K562 (cell line): Measurements from ENCODE around the gene CNTN5. TPM values are rescaled to one million over a fixed set of nuclear protein-coding genes. Genes with fewer than 3 reads are reported as not detected.

Experiments used
- ATAC-seq: fragments of 200-7000 bp; cut with Tn5 transposase; 3 replicates; pipeline ENCODE4 v1.9.1; 2020; ENCODE audit warnings: moderate library complexity
- BruUV-seq: library from RNA; stranded (reverse); fragments of 400-500 nt; replicated peaks from 2 replicates; lab custom pipeline; 2021; lab: Mats Ljungman, UMichigan
- CTCF ChIA-PET: fragments of 300-600 bp; formaldehyde crosslinking; extraction: SDS; loops from one replicate; lab custom pipeline; 2021; ENCODE audit warnings: low intra/inter-chr PET ratio; lab: Yijun Ruan, JAX
- POLR2A ChIA-PET: fragments of 300-600, 350-650 bp; sonication (Branson Sonifier 250); formaldehyde crosslinking; extraction: SDS; loops from one replicate; lab custom pipeline; 2021; ENCODE audit warnings: antibody characterized with exemption, inconsistent platforms; lab: Yijun Ruan, JAX
- DNase-seq, 4 experiments: peaks; one replicate each; pipeline versions ENCODE4 v3.0.0 to v3.0.0-alpha.2; 2011 to 2018; ENCODE audit warnings: low spot score in 3 of 4, mixed read lengths in 3 of 4; ENCODE audit errors: extremely low read depth in 1 of 4
- FAIRE-seq: peaks from 2 replicates; lab custom pipeline; 2011; peaks lifted over from hg19 to GRCh38; lab: Jason Lieb, UNC
- H2AFZ ChIP-seq: 2 replicates; pipeline ENCODE4 v1.6.0; 2011; ENCODE audit warnings: low read depth, low read length, control low read depth, inconsistent platforms
- H3K27ac ChIP-seq: fragments of 200-600 bp; 3 replicates; pipeline ENCODE4 v1.8.0; 2011; ENCODE audit warnings: low read depth, mild to moderate bottlenecking, control low read depth, inconsistent platforms, low read length, moderate library complexity, mixed read lengths; ENCODE audit errors: extremely low read depth
- H3K27me3 ChIP-seq, 2 experiments: fragments of 300-600 bp in 1 of 2; 2 replicates in 1 of 2; 3 replicates in 1 of 2; pipeline versions ENCODE4 v1.6.0 to v1.8.0; 2011; ENCODE audit warnings: inconsistent platforms in 2 of 2, low read length in 2 of 2, mild to moderate bottlenecking in 1 of 2, mixed read lengths in 1 of 2, moderate library complexity in 1 of 2; ENCODE audit not compliant: control insufficient read depth in 2 of 2, insufficient read depth in 2 of 2
- H3K36me3 ChIP-seq: fragments of 300-600 bp; 3 replicates; pipeline ENCODE4 v1.8.0; 2011; ENCODE audit warnings: mild to moderate bottlenecking, low read length, inconsistent platforms; ENCODE audit not compliant: control insufficient read depth, insufficient read depth
- H3K4me1 ChIP-seq, 2 experiments: fragments of 200-600 bp in 1 of 2; replicated peaks in 1 of 2; 2 replicates in 1 of 2; 3 replicates in 1 of 2; pipeline versions ENCODE4 v1.5.1 to v1.8.0; 2011; ENCODE audit warnings: inconsistent platforms in 2 of 2, low read length in 2 of 2, mild to moderate bottlenecking in 1 of 2, mixed read lengths in 1 of 2, moderate library complexity in 1 of 2; ENCODE audit not compliant: control insufficient read depth in 2 of 2, insufficient read depth in 2 of 2
- H3K4me2 ChIP-seq: 2 replicates; pipeline ENCODE4 v1.6.1; 2011; ENCODE audit warnings: low read length, control low read depth, inconsistent platforms, mixed read lengths; ENCODE audit not compliant: insufficient read depth
- H3K4me3 ChIP-seq: fragments of 200-600 bp; sonication (generic), shearing (Covaris generic); 2 replicates; pipeline ENCODE4 v1.5.1; 2016; ENCODE audit warnings: control low read depth, inconsistent platforms
- H3K79me2 ChIP-seq: fragments of 200-600 bp; 3 replicates; pipeline ENCODE4 v1.8.0; 2011; ENCODE audit warnings: low read length, inconsistent platforms; ENCODE audit not compliant: control insufficient read depth, insufficient read depth
- H3K9ac ChIP-seq, 2 experiments: 2 replicates each; pipeline versions ENCODE4 v1.6.0 to v1.6.1; 2011; ENCODE audit warnings: low read depth in 2 of 2, low read length in 2 of 2, control low read depth in 1 of 2, inconsistent platforms in 1 of 2, mild to moderate bottlenecking in 1 of 2, mixed read lengths in 1 of 2; ENCODE audit not compliant: insufficient read depth in 1 of 2
- H3K9me1 ChIP-seq: one replicate; pipeline ENCODE4 v1.6.0; 2011; ENCODE audit warnings: inconsistent platforms, mild to moderate bottlenecking, low read length, moderate library complexity; ENCODE audit not compliant: control insufficient read depth, insufficient read depth
- H3K9me3 ChIP-seq: replicated peaks from 2 replicates; pipeline ENCODE4 v1.5.1; 2011; ENCODE audit warnings: low read depth, low read length, inconsistent platforms; ENCODE audit not compliant: control insufficient read depth, insufficient read depth
- H4K20me1 ChIP-seq: replicated peaks from 2 replicates; pipeline ENCODE4 v1.6.1; 2011; ENCODE audit warnings: low read length, inconsistent platforms, mixed read lengths; ENCODE audit not compliant: control insufficient read depth, insufficient read depth
- EZH2 ChIP-seq: IDR thresholded peaks from 2 replicates; pipeline ENCODE4 v1.6.1; 2012; ENCODE audit warnings: low read depth, mild to moderate bottlenecking, inconsistent platforms, low read length, borderline replicate concordance
- KDM5B ChIP-seq: fragments of 200-600 bp; sonication (generic); IDR thresholded peaks from 2 replicates; pipeline ENCODE4 v1.6.1; 2012; ENCODE audit warnings: low read depth, mild to moderate bottlenecking, moderate library complexity, low read length, control low read depth, inconsistent platforms; ENCODE audit not compliant: insufficient replicate concordance
- SIN3A ChIP-seq, 2 experiments: fragments of 150-350 bp in 1 of 2; IDR thresholded peaks; 2 replicates each; pipeline ENCODE4 v1.6.1; 2011 to 2016; ENCODE audit warnings: borderline replicate concordance in 2 of 2, low read depth in 2 of 2, low read length in 2 of 2, mild to moderate bottlenecking in 2 of 2, moderate library complexity in 2 of 2; ENCODE audit not compliant: control insufficient read depth in 1 of 2
- SMARCE1 ChIP-seq: fragments of 450-650 bp; IDR thresholded peaks from 2 replicates; pipeline ENCODE4 v1.7.1; 2016; ENCODE audit warnings: mild to moderate bottlenecking
- SUPT5H ChIP-seq: fragments of 450-650 bp; IDR thresholded peaks from 2 replicates; pipeline ENCODE4 v1.6.1; 2016
- TBP ChIP-seq: optimal IDR thresholded peaks from 2 replicates; pipeline ENCODE3; 2011; ENCODE audit warnings: low read depth, low read length, improper control_type of control experiment
- ZBTB8A ChIP-seq: fragments of 450-650 bp; IDR thresholded peaks from 2 replicates; pipeline ENCODE4 v1.6.1; 2018; ENCODE audit warnings: mild to moderate bottlenecking, moderate library complexity; ENCODE audit not compliant: partially characterized antibody
- ZC3H11A ChIP-seq: IDR thresholded peaks from 2 replicates; pipeline ENCODE4 v1.6.1; 2012; ENCODE audit warnings: low read depth, low read length, improper control_type of control experiment
- WGBS: fragments of 100-300 bp; shearing (Covaris generic); methylation state at CpG from one replicate; pipeline ENCODE4 v1.1.6; 2016; ENCODE audit warnings: low coverage, mixed read lengths; ENCODE audit not compliant: insufficient coverage; ENCODE audit errors: missing lambda C conversion rate; 5-methylcytosine and 5-hydroxymethylcytosine counted together
- in situ Hi-C: fragments of 300-500 bp; cut with MboI; formaldehyde crosslinking; loops from 4 replicates; pipeline ENCODE4 v1.15.0; 2018; ENCODE audit warnings: inconsistent platforms, mixed read lengths
- intact Hi-C: fragments of 100-400 bp; cut with micrococcal nuclease; formaldehyde crosslinking; loops from 2 replicates; pipeline ENCODE4 v1.14.2; 2022
- polyA plus RNA-seq, 8 experiments: library from polyadenylated mRNA; depleted of rRNA in 4 of 8; stranded (reverse) in 5 of 8; unstranded in 3 of 8; fragments of >200 nt; fragmentation: Nextera tagmentation in 2 of 8; fragmentation: Illumina TruSeq in 1 of 8; extraction: Ambion mirVana in 2 of 8; extraction: Trizol in 1 of 8; gene quantifications; 2 replicates each; pipeline versions ENCODE4 v1.2.1 to v1.2.3, GENCODE V29; 2011 to 2014; ENCODE audit warnings: inconsistent platforms in 1 of 8, missing spikeins in 1 of 8
- total RNA-seq, 7 experiments: library from RNA; depleted of rRNA in 6 of 7; stranded (reverse); fragments of >200 nt in 6 of 7; fragmentation: Illumina TruSeq in 2 of 7; extraction: Trizol in 2 of 7; gene quantifications; 2 replicates each; pipeline versions ENCODE4 v1.2.1 to v1.2.3, GENCODE V29; 2011 to 2021; ENCODE audit warnings: low replicate concordance in 1 of 7
- TF ChIP-seq, protein P1 (sequence below): fragments of 250-450 bp; sonication (Bioruptor Pico); IDR thresholded peaks from 2 replicates; pipeline ENCODE4 v1.5.0; 2021
- TF ChIP-seq, protein P2 (sequence below): fragments of 450-650 bp; formaldehyde crosslinking; IDR thresholded peaks from 2 replicates; pipeline ENCODE4 v1.4.0; 2020; ENCODE audit warnings: mild to moderate bottlenecking, moderate library complexity
- TF ChIP-seq, protein P3 (sequence below): sonication (generic); formaldehyde crosslinking; IDR thresholded peaks from 2 replicates; pipeline ENCODE4 v1.5.0; 2020; ENCODE audit warnings: missing genetic modification reagents
- TF ChIP-seq, protein P4 (sequence below), 2 experiments: fragments of 450-650 bp in 1 of 2; IDR thresholded peaks; 2 replicates each; pipeline ENCODE4 v1.6.1; 2011 to 2017; ENCODE audit warnings: low read depth in 2 of 2, antibody characterized with exemption in 1 of 2, borderline replicate concordance in 1 of 2, low read length in 1 of 2, mild to moderate bottlenecking in 1 of 2, mixed read lengths in 1 of 2; ENCODE audit not compliant: control insufficient read depth in 1 of 2
- TF ChIP-seq, protein P5 (sequence below): sonication (generic); IDR thresholded peaks from 2 replicates; pipeline ENCODE4 v1.6.1; 2016

Gene CNTN5
- total and polyA plus RNA-seq, 9 of the 15 experiments (the other 6 are each of a cell fraction or from before 2014, with no cell fraction given) = 0.03 TPM; not detected in 8

DNA sequence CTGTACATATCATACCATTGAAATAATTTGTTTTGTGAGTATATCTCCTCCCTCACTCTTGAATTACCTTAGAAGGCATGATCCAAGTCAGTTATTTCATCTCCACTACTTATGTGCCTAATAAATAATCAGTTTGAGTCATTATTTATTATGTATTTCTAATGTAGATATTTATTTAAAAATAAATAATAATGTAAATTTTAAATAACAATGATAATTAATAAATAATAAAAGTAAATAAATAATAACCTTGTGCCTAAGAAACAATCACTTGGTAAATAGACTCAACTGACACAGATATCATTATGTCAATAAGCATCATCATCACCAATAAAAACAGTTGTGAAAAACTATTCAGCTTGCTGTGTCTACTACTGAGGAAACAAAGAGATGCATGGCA is 213.8 kb downstream of the CNTN5 start (continued):
- TF ChIP-seq, protein P1, sequence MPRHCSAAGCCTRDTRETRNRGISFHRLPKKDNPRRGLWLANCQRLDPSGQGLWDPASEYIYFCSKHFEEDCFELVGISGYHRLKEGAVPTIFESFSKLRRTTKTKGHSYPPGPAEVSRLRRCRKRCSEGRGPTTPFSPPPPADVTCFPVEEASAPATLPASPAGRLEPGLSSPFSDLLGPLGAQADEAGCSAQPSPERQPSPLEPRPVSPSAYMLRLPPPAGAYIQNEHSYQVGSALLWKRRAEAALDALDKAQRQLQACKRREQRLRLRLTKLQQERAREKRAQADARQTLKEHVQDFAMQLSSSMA (CRISPR knock-in tag) = no peak
- TF ChIP-seq, protein P2, sequence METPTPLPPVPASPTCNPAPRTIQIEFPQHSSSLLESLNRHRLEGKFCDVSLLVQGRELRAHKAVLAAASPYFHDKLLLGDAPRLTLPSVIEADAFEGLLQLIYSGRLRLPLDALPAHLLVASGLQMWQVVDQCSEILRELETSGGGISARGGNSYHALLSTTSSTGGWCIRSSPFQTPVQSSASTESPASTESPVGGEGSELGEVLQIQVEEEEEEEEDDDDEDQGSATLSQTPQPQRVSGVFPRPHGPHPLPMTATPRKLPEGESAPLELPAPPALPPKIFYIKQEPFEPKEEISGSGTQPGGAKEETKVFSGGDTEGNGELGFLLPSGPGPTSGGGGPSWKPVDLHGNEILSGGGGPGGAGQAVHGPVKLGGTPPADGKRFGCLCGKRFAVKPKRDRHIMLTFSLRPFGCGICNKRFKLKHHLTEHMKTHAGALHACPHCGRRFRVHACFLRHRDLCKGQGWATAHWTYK = no peak
- no peak for TF ChIP-seq SIN3A (IDR thresholded peaks at IDR 0.05; ENCODE audit: borderline replicate concordance in 2 of 2, control insufficient read depth in 1 of 2, low read depth in 2 of 2, low read length in 2 of 2)
- TF ChIP-seq, protein P3, sequence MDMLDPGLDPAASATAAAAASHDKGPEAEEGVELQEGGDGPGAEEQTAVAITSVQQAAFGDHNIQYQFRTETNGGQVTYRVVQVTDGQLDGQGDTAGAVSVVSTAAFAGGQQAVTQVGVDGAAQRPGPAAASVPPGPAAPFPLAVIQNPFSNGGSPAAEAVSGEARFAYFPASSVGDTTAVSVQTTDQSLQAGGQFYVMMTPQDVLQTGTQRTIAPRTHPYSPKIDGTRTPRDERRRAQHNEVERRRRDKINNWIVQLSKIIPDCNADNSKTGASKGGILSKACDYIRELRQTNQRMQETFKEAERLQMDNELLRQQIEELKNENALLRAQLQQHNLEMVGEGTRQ (CRISPR knock-in tag) = no peak
- TF ChIP-seq ZC3H11A = no peak
- TF ChIP-seq ZBTB8A = no peak

DNA sequence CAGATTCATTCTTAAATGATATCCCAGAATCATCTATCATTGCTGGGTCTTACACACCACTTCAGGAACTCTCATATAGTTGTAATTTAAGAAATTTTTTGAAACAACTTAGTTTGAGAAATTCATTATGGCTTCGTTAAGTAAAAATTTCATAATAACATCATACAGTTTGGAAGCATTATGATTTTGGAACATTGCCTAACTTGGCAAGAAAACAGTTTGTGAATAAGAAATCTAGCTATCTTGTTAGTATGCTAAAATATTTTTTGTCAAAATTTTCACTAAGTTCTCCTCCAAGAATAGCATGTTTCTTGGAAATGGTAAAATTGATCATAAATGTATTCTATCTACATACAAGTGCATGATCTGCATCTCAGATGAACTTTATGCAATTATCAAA is 217.7 kb downstream of the CNTN5 start:
- Histone ChIP-seq H4K20me1 (no peaks in the 10 kb centered on the region), H3K4me2 (no peak overlapping the region), H3K4me3 (no peak overlapping the region), H3K9me3 (no peaks in the 10 kb centered on the region), H3K27me3 (no peaks in the 10 kb centered on the region), H2AFZ (no peak overlapping the region), H3K4me1 (no peaks in the 10 kb centered on the region), H3K36me3 (no peaks in the 10 kb centered on the region), H3K9me1 (no peaks in the 10 kb centered on the region), H3K9ac (no peak overlapping the region), H3K27ac (no peak overlapping the region), H3K79me2 (no peaks in the 10 kb centered on the region)
- intact Hi-C loops (no loop called here), in situ Hi-C loops (no loop called here)
- ChIA-PET CTCF (no interaction called here), POLR2A (no interaction called here)
- DNase-seq (no peak), FAIRE-seq (no peak), ATAC-seq (no peak)
- WGBS = 0% methylated on average over 1 of the region's 1 CpG
- no TSS peak for BruUV-seq
- no peak for TF ChIP-seq SMARCE1
- TF ChIP-seq, protein P4, sequence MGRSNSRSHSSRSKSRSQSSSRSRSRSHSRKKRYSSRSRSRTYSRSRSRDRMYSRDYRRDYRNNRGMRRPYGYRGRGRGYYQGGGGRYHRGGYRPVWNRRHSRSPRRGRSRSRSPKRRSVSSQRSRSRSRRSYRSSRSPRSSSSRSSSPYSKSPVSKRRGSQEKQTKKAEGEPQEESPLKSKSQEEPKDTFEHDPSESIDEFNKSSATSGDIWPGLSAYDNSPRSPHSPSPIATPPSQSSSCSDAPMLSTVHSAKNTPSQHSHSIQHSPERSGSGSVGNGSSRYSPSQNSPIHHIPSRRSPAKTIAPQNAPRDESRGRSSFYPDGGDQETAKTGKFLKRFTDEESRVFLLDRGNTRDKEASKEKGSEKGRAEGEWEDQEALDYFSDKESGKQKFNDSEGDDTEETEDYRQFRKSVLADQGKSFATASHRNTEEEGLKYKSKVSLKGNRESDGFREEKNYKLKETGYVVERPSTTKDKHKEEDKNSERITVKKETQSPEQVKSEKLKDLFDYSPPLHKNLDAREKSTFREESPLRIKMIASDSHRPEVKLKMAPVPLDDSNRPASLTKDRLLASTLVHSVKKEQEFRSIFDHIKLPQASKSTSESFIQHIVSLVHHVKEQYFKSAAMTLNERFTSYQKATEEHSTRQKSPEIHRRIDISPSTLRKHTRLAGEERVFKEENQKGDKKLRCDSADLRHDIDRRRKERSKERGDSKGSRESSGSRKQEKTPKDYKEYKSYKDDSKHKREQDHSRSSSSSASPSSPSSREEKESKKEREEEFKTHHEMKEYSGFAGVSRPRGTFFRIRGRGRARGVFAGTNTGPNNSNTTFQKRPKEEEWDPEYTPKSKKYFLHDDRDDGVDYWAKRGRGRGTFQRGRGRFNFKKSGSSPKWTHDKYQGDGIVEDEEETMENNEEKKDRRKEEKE (IDR thresholded peaks at IDR 0.05; ENCODE audit: borderline replicate concordance in 1 of 2, control insufficient read depth in 1 of 2, low read depth in 2 of 2, low read length in 1 of 2) = no peak
- TF ChIP-seq, protein P5, sequence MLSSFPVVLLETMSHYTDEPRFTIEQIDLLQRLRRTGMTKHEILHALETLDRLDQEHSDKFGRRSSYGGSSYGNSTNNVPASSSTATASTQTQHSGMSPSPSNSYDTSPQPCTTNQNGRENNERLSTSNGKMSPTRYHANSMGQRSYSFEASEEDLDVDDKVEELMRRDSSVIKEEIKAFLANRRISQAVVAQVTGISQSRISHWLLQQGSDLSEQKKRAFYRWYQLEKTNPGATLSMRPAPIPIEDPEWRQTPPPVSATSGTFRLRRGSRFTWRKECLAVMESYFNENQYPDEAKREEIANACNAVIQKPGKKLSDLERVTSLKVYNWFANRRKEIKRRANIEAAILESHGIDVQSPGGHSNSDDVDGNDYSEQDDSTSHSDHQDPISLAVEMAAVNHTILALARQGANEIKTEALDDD = no peak
- TF ChIP-seq EZH2 = no peak
- no peak for TF ChIP-seq TBP
- no peak for TF ChIP-seq KDM5B
- no peak for TF ChIP-seq SUPT5H
